GM19455 (cell line): Measurements from ENCODE around the gene KSR1.

ENCODE experiments used
- ATAC-seq: cut with Tn5 transposase; IDR thresholded peaks from one replicate; pipeline ENCODE4 v1.9.1; 2021; ENCODE audit not compliant: unreplicated experiment

The KSR1 gene

DNA sequence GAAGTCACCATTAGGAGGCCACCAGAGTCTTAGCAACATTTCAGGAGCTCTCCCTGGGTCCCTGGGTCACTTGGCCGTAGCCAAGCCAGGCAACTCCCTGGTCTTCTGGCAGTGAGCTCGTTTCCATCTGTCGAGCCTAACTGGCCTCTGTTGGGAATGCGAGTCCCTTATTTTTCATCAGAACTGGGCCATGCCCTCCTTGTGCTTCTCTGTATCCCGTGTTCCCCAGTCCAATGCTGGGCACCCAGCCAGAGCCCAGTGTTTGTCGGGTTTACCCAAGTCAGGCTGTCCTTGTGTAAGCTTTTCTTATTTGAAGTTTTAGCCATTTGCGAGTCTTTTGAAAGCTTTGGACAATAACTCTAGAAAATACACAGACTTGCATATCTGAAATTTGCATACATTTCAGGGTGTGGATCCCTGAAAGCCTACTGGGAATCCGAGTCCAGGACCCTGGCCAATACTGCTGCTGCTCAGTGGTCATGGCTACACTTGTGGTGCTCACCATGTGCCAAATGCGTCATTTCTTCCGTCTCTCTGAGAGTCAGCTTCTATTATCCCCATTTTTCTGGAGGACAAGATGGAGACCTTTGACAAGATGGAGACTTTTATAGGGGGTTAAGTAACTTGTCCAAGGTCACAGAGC is 93.1 kb downstream of the KSR1 start:
- ATAC-seq: no peak

- no peak for ATAC-seq
These were observed 94.2 kb downstream of the KSR1 start for GRCh38 chr17:27550291-27550930.

GRCh38 chr17:27550974-27551505 is 94.8 kb downstream of the KSR1 start:
- no peak for ATAC-seq

DNA sequence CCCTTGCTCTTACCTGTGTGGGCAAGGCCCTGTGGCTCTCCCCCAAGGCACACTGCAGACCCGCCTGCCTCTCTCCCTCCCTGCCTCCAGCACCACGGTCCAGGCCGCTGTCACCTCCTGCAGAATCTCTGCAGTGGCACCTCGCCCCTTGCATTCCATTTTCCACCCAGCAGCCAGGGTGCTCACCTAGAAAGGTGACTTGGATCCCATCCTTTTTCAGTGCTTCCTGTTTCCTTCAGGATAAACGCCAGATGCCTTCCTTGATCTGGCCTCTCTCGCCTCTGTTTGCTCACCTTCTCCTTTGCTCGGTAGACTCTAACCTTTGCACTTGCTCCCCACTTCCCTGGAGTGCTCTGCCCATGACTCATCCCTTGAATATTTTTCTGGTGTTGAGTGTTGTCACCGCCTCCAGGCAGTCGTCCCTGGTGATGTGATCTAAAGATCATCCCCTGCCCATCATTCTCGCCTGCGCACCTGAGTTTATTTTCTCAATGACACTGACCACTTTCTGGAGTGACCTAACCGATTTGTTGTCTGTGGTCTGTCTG is 95.5 kb downstream of the KSR1 start:
- no peak for ATAC-seq

DNA sequence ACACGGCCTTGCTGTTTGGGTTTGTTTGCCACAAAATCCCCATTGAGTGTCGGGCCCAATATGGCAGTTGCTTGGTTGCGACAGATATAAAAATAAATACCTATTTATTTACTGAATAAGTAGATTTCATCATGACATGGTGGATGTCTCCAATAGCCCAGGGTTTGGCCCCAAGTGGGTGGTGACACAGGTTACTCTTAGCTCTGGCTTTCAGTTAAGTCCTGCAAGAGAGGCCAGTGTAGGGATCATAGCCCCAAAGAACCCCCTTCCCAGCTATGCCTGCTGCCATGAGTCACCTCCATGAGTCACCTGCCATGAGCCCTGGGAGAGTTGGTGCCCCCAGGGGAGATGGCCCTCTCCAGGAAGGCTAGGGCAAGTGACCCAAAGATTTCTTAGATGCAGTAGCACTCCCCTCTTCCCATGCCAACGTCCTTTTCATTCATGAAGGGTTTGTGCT is 96.1 kb downstream of the KSR1 start:
- ATAC-seq: no peak

DNA sequence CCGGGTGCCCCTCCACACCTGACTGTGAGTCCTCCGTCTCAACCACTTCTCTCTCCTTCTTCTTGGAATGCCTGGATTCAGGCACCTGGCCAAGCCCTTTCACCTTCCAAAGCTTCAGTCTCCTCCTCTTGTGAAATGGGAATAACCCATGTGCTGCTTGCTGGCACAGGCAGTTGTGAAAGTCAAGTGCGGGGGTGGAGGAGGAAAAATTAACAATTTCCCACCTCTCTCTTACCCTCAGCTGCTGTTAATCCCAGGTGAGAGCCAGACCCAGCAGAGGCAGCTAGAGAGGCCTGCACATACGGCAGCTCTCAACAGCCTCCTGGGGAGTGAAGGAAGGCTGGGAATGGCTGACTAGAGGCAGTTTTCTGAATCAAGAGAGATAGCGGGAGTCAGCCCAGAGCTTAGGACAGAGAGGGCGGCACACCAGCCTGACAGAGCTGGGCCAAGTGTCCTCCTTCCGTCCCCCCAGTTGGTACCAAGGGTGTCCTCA is 96.8 kb downstream of the KSR1 start:
- no peak for ATAC-seq

DNA sequence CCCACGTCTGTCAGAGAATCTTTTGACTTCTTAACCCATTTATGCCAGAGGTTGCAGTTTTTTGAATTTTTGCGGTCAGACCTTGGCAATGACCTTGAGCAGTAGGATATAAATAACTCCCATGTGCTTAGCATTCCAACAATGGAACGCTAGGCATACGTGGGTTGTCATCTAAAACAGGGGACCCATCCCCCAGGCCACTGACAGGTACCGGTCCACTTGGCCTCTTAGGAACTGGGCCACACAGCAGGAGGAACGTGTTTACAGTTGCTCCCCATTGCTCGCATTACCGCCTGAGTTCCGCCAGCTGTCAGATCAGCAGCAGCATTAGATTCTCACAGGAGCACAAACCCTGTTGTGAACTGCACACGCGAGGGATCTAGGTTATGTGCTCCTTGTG is 97.9 kb downstream of the KSR1 start:
- no peak for ATAC-seq

- no peak for ATAC-seq
These were observed 98.7 kb downstream of the KSR1 start for GRCh38 chr17:27554911-27555310.

DNA sequence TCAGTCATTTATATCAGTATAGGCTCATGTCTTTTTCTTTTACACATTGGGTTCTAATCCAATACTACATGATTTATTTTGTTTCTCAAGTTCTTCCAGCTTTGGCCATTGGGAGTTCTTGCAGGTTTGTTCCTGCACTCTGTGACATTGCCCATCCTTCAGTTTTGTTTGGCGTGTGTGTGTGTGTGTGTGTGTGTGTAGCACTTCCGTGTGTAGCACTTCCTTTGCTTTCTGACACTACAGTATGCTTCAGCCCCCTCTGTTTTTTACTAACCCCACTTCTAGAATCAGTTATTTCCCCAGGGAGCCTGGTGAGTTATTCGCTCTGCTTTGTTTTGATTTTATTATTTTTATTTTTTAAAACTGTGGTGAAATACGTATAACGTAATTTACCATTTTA is 99.1 kb downstream of the KSR1 start:
- no peak for ATAC-seq

GRCh38 chr17:27558341-27558740 is 102.1 kb downstream of the KSR1 start:
- ATAC-seq: no peak

GRCh38 chr17:27558842-27559505 is 102.7 kb downstream of the KSR1 start:
- no peak for ATAC-seq

DNA sequence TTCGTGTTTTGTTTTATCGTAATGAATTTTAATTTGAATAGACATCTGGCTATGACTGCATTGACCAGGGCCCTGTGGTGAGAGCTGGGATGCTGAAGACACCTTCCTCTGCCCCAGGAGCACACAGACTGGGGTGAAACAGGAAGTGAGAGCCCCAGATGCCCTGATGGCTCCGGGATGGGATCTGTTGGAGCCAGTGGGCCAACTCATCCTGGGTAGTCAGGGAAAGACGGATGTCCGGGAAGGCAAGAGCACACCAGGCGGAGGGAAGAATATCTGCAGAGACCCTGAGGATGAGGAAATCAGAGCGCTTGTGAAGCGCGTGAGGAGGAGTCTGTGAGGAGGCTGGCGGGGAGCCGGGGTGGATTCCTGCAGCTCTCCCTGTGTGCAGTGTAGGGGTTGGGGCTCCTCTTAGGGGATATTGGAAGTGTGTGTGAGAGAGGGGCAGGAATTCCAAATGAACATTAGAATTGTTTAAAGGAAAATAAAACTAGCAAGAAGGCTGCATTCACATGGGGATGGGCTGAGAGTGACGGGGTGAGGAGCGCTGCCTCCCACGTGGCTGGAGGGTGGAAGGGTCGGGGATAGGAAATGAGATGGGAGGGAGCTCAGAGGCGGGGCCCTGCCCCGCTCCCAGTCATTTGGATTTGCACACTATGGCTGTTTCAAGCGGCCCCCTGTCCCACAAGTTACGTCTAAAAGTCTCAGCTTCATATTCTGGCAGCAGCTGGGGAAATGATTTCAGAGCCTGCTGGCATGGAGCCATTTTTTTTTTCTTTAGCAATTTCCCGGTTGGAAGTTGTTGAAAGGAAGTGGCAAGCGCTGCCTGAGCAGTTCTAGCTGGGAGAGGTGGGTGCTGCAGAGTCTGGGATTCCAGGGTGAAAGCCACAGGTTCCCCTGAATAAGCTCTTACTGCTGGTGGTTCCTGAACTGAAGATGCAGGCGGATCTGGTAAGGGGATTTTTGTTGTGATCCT is 103.5 kb downstream of the KSR1 start:
- ATAC-seq: no peak

- ATAC-seq: no peak
These were observed 104.4 kb downstream of the KSR1 start for GRCh38 chr17:27560668-27561067.

DNA sequence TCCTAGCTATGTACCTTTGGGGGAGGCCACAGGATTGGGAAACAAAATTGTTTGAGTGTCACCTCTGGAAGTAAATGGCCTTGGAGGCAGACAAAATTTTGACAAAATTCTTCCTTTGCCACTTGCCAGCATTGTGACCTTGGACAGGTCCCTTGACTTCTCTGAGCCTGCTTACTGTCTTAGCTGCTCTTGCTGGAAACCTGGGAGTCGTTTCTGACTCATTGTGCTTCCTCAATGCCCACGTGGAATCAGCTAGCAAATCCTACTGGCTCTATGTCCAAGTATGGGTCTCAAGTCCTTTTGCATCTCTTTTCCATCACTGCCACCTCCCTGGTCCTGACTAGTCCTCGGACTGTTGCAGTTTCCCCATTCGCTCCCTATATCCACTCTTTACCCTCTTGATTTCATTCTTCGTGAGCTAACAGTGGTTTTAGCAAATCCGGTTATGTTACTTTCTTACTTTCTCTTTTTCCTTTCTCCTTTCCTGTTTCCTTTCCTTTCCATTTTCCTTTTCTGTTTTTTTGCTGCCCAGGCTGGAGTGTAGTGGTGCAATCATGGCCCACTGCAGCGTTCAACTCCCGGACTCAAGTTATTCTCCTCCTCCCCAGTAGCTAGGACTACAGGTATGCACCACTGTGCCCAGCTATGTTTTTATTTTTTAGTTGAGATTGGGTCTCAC is 106.7 kb downstream of the KSR1 start:
- ATAC-seq: no peak

DNA sequence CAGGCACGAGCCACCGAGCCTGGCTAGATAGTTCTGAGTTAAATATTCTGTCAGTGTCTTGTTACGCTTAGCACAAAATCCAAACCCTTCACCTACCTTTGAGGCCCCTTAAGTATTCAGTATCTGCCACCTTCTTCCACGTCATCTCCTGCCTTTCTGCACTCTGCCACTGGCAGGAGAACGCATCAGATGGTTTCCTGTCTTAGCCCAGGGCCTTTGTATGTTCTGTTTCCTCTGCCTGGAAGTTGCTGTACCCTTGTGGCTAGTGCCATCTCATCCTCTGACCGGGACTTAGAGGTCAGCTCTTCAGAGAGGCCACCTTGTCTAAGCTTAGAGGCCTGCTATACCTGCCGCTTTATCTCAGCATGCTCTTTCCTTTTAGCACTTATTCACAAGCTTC is 107.3 kb downstream of the KSR1 start:
- no peak for ATAC-seq

DNA sequence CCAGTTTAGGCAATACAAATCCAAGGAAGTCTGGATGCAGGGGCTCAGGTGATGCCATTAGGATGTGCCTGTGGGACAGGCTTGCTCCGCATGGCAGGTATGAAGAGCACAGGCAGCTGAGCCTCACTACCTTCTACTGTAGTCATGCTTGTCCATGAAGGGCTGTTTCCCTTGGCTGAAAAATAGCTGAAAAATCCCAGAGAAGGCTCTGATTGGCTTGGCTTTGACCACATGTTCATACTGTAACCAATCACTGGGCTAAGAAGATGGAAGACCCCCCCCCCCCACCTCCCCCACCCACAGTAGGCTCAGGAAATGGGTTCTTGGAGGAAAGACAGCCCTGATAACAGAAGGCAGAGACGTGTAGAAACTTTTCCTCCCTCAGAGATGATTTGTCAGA is 108.2 kb downstream of the KSR1 start:
- no peak for ATAC-seq

- ATAC-seq: no peak
These were observed 109.8 kb downstream of the KSR1 start for GRCh38 chr17:27565874-27566670.

DNA sequence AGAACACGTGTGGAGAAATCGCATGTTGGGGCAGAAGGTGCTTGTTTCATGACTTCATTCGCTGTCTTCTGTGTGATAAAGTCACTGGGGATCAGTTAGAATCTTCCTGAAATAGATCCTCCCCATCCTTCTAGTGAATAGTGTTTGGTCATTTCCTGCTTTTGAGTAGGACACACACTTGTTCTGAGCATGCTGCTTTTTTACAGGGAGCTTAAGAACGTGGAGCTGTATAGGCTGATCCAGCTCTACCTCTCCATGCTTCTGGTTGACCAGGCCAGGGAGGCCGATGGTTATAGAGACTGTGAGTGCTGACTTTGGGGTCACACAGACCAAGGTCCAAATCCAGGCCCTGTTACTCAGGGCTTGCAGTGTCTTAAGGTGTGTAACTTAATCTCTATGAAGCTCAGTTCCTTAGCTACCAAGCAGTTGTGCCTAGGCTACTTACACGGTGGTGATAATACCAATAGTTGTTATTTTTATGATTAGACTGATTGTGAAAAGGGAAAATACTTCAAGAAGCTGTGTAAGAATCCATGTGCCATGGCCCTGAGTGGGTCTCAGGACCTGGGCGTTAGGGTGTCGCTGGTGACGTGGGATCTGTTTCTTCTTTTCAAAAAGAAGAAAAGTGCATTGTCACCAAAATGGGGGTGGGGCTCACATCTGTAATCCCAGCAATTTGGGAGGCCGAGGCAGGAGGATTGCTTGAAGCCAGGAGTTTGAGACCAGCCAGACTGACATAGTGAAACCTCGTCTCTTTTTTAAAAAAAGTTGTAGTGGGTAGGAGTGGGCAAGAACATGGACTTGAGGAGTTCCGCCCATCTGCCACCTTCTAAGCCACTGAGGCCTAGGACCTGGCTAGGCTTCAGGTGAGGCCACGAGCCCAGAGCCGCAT is 110.7 kb downstream of the KSR1 start:
- no peak for ATAC-seq
